HG03103 (cell line): ENCODE data around the gene ADAMTS17.
"Not testable (repeated sequence)": the region's sequence is repeated elsewhere in the genome, so short reads cannot be mapped to it uniquely, and the experiment has no call there.

Experiments
- ATAC-seq: cut with Tn5 transposase; IDR thresholded peaks from one replicate; pipeline ENCODE4 v1.9.1; 2021; ENCODE audit warnings: low read depth; ENCODE audit not compliant: unreplicated experiment

ADAMTS17 gene

DNA sequence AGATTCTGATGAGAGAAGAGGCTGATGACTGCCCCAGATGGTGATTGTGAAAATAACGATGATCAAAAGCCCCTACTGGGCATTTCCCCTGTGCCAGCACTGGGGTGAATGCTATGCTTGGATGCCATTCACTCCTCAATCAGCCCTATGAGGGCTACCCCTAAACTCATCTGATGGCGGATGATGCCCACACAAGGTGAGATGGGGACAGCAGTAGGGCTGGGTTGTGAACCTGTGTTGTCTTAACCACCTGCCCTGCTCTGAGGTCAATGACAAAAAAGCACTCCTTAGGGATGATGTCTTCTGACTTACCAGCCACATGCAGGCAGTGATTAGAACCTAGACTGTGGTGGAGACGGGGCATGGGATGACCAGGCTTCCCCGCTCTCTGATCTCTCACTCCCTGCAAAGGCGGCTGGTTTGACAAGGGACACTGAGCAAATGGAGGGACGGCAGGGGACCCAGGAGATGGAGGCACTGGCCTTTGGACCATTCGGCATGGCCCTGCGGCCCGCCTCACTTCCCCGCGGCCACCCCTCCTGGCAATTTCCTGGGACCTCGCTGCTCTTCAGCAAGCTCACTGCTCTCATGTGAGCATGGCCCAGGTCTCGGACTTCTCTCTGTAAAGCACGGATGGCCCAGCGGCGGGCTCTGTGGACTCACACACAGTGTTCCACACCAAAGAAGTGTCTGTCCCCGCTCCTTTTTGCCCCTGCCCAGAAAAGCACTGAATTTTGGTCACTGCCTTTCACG lies 357.1 kb downstream of the ADAMTS17 start:
- ATAC-seq, result no peak

DNA sequence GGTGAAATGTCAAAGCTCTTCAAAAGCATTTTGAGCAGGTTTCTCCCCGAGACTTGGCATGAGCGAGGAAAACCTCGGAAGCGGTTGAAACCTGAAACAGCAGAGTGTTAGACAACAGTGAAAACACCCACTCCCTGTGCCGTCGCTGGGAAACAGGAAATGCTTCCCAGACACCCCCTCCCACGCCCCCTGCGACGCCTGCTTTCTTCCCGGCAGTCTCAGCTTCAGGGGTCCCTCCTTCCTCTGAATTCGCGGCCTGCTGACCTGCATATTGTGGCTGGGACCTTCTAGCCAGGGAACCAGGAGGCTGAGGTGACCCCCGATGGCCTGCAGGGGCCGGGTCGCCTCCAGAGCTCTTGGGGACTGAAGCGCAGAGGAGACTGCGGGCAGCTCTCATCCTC lies 357.9 kb downstream of the ADAMTS17 start:
- no peak for ATAC-seq

- no peak for ATAC-seq
Measured at GRCh38 chr15:99983171-99983885, 358.4 kb downstream of the ADAMTS17 start.

DNA sequence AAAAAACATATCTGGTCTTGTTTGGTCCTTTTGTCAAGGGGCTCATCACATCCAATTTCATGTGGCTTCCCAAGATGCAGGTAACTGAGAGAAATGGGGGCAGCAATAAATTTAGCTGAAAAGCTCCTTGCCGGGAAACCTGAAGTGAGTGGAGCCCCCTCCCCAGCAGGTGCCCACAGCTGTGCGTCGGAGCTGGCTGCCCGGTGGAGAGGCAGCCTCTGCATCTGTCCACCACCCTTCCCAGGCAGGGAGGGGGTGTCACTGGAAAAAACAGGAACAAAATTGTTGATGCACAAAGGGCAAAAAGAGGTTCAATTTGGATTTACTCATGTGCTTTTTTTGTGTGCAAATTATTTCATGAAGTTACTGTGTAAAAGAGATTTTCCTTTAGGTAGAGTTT lies 359.1 kb downstream of the ADAMTS17 start:
- ATAC-seq, result no peak

DNA sequence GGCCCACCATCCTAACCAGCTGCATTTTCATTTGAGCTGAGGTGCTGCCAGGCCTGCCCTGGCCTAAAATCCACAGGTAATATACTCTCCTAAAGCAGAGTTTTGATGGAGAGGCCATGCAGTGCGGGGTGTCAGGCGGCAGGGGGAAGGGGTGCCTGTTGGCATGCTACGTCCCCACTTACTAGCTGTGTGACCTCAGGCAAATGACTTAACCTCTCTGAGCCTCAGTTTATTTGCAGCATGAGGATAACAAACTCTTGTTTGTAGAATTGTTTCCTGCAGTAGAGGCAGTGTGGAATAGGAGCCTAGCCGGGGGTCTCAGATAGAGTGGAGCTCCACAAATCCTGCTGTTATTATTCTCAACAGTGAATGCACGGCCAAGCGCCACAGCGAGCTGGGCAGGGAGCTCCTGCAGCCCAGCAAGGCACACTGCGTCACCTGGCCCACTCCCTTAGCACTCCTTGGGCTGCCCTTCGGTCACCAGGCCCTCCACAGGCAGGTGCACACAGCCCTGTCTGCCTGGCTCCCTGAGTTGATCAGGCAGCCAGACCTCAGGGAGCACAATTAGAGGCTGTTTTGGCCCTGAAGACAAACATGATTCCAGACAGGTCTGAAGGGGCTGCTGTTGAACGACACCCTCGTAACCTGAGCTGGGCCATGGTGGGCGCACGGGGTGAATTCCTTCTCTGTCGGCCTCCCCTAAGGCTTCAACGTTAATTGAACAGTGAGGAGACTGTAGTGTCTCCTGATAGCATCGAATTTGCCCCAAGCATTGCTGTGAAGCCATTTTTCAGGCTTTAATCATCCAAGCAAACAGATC lies 359.7 kb downstream of the ADAMTS17 start:
- ATAC-seq, result no peak

DNA sequence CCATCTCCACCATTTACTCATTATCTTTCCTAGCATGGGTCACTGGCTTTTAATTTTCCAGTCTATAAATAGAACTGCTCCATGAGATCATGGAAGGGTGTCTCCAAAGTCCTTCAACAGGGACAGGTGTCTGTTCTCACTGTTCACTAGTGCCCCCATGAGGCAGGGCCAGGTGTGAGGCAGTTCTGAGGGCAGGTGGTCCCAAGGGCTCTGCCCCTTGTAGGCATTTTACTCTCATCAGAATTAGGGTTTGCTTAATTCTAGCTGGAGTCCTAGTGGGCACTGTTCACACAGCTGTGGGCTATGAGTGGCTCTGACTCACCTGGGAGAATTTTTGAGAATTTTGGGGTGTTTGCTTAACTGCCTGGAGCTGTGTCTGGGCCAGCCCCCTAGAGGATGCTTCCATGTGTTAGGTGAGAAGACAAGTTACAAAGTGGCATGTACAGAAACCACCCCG lies 360.6 kb downstream of the ADAMTS17 start:
- no peak for ATAC-seq

DNA sequence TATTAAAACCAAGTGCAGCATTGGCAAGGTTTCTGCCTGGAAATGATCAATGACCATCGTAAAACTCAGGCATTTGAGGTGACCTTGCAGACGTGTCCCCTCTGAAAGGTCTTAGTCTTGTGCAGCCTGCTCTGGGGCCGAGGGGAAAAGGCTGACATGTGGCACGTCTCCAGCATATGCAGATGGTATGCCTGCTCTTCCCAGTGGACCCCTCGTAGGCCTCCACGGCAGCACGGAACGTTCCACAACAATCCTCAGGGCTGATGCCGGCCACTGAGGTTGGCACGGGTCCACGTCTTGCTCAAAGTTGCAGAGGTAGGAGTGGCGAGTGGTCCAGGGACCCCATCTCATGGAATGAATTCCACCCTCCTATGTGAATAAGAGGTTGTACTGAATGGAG lies 361.0 kb downstream of the ADAMTS17 start:
- ATAC-seq, result no peak

GRCh38 chr15:99979886-99980285 lies 361.9 kb downstream of the ADAMTS17 start:
- not testable (repeated sequence) for ATAC-seq

DNA sequence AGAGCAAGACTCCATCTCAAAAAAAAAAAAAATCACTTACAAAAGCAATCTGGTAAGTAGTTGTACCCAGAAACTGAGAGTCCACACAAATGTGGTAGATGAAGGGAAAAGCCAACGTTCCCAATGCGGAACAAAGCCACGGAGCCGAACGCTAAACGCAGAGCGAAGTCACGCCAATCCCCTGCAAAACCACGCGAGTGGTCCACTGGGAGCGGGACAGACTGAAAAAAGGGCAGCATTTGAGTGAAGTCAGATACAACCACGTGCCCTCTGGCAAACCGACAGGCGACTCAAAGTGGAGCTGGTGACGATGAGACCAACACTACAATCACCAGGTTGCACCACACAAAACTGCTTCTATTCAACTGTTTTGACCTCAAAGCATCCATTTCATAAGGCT lies 362.4 kb downstream of the ADAMTS17 start:
- ATAC-seq, result no peak

DNA sequence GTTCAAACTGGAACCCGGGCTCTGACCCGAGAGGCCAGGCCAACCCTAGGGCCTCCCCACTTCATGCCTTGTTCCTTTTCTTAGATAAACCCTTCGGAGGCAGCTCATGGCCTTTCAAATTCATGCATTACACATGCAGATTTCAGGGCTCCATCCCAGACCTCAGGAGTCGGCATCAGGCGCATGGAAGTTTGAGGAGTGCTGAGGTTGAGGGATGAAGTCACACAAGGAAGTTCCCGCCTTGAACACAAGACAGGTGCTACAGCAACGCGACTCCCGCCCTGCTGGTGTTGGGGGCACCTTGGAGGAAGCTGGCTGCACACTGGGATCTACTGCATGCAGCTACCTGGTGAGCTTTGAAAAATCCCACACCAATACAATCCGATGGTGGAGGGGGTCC lies 363.3 kb downstream of the ADAMTS17 start:
- no peak for ATAC-seq

- ATAC-seq, result no peak
Measured at GRCh38 chr15:99977929-99978328, 363.8 kb downstream of the ADAMTS17 start.

DNA sequence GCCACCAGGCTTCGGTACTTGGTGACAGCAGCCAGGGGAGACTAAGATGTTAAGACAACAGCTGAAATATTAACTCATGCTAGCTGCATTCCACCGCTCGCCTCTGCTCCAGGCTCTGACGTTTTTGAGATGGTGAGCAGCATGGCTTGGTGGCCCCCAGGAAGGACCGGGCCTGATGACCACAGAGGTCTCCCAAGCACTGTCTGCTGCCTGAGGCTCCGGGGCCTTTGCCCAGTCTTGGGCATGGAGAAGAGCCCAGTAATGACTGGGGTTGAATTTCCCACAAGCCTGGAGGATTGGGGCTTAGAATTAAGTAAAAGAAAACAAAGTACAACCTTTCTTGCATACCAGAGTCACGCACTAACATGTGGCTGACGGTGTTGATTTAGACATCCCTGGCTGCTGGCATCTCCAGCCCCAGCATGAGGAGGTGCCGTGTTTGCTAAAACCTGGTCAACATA lies 364.9 kb downstream of the ADAMTS17 start:
- no peak for ATAC-seq

DNA sequence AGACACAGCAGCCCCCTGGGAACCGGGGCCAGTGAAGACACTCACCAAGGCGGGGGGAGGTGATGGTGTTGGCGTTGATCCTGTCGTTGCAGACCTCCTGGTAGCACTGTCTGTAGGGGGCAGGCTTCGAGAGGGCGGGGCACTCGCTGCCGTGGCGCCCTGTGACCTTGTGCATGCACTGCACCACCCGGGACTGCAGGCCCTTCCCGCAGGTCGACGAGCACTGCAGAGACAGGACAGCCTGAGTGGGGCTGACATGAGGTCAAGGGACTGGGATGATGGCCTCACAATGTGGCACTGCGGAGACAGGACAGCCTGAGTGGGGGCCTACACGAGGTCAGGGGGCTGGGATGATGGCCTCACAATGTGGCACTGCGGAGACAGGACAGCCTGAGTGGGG lies 365.8 kb downstream of the ADAMTS17 start:
- ATAC-seq, result no peak

- ATAC-seq, result no peak
Measured at GRCh38 chr15:99974246-99974645, 367.5 kb downstream of the ADAMTS17 start.

- ATAC-seq, result no peak
Measured at GRCh38 chr15:99973351-99973750, 368.4 kb downstream of the ADAMTS17 start.

DNA sequence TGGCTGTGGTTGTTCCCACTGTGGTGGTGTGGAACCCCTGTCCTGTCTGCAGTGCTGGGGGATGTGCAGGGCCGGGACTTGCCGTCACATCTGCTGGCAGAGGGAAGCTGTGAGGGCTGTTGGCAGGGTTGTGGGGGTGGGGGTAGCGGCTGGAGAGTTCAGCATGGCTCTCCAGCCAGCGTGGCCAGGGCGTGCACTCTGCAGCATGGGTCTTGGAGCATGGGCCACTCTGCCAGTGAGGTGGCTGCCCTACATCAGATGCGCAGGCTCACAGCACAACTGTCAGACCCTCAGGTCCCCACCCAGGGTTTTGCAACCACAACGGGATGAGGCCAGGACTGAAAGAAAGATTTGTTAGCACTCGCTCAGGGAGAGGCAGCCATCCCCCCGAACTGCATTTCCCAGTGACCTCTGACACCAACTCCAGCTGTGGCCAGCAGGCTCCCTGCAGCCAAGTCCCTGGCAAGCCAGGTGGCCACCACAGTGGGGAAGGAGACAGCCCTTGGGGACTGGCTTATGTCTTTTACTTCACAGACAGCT lies 370.8 kb downstream of the ADAMTS17 start:
- no peak for ATAC-seq

DNA sequence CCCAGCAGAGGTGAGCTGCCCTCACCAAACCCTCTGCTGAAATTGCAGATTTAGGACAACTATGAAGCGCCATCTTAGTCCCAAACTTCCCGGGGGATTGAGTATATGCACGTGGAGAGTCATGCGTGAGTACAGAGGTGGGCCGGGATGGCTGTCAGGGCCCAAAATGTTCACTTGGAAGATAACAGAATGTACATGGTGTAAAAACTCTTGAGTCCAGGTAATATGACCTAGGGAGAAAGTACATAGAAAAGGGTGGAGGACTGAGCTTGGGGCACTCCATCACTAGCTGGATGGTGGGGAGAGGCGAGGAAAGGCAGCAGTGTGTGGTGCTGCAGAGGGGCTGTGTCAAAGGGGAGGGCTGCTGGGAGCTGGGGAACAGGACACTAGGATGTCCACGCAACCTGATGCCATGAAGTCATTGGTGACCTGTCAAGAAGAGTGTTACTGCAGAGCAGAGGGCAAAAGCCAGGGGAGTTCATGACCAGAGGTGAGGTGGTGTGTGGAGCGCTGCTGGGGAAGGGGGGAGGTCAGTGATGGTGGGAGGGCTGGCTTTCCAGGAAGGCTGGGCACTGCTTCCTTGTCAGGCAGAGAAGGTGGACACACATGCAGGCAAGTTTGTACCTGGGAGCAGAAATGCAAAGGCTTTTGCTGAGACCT lies 372.4 kb downstream of the ADAMTS17 start:
- ATAC-seq, result no peak

DNA sequence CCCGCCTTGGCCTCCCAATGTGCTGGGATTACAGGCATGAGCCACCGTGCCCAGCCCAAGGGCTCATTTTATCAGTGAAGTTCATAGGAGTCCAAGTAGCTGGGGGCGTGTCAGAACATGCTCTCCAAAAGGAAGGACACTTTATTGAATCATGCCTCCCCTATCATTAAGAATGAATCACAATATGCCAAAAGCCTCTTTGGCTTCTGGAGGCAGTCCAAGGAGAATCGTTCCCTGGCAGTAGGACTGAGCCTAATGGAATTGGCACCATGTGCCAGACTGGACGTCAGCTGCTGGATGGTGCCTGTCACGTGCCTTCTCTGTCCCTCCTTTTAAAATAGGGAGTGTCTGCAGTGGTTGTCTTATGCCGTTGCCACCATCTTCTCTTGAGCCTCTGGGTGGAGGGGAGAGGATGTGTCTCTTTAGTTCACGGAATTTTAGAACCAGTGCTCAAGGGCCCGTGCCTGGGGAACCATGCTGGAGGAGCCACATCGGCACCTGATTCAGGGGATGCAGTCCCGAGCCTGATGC lies 373.9 kb downstream of the ADAMTS17 start:
- no peak for ATAC-seq

DNA sequence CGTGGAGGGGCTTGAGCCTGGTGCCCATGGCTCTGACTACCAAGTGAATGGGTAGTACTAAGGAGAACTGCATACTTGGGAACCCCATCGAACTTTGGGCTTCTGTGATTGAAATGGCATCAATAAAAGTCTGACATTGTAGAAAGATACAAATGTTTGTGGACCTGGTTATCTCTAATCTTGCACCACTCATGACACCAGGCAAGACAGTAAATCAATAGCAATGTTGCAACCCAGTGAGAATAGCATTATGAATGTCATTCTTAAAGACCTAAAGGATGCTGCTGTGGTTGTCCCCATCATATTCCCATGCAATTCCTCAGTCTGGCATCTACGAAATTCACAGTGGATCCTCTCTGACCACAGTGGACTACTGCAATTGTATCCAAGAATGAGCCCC lies 375.0 kb downstream of the ADAMTS17 start:
- ATAC-seq, result no peak

DNA sequence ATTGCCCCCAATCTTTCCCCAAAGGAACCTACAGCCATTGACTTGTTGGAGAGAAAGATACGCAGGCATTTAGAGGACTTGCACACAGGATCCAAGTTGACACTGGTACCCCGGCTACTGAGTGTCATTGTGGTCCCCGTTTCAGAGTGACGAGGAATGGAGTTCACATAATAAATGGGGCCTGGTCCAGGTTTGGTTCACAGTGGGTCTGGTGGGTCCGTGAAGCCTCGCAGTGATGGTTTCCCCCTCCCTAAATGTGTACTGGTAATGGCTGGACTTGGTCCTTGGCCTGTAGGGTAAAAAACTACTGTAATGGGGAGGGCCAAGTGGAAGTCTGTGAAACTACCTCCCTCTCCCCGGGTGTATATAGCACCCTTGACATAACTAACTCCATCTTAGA lies 376.4 kb downstream of the ADAMTS17 start:
- no peak for ATAC-seq
